GM12873 (cell line): Measurements from ENCODE around the gene IFT22.

Experiments
- CTCF ChIP-seq: IDR thresholded peaks from 2 replicates; pipeline ENCODE4 v1.5.1; 2012; ENCODE audit warnings: low read depth, mild to moderate bottlenecking, moderate library complexity, low read length, control low read depth; ENCODE audit not compliant: insufficient read depth; ENCODE audit errors: missing control alignments

The IFT22 gene

DNA sequence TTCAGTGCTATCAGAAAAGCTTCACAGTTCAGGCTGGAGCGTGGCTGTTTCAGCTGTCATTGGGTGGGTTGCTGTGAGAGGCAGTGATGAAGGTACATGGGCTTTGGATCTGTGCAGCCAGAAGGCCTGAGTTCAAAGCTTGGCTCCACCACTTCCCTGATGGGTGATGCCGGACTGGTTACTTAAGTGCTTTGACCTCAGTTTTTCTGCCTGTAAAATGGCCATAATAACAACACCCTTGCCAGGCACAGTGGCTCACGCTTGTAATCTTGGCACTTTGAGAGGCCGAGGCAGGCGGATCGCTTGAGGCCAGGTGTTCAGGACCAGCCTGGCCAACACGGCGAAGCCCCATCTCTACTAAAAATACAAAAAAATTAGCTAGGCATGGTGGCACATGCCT lies 10.4 kb upstream of the IFT22 start:
- TF ChIP-seq CTCF = no peak

DNA sequence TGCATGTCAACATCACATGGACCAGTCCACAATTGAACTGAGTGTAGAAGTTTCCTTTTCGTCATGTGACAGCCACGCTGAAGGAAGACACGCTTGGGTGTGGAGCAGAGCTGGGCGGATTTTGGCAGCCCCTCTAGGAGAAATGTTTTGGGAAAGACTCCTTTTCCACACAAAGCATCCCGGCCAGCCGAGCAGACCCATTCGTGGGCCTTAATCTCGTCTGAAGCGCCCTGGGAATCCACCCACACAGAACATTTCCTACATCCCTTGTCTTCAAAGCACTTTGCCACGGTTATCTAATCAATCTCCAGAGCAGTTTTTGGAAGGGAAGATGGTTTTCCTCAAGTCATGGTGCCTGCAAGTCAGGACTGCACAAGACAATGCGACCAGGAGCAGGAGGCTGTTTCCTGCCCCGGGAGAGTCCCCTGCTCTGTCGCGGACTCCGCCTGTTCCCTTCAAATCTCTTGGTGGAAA lies 8.4 kb upstream of the IFT22 start:
- no peak for TF ChIP-seq CTCF

GRCh38 chr7:101328159-101328558 lies 6.5 kb upstream of the IFT22 start:
- no peak for TF ChIP-seq CTCF

DNA sequence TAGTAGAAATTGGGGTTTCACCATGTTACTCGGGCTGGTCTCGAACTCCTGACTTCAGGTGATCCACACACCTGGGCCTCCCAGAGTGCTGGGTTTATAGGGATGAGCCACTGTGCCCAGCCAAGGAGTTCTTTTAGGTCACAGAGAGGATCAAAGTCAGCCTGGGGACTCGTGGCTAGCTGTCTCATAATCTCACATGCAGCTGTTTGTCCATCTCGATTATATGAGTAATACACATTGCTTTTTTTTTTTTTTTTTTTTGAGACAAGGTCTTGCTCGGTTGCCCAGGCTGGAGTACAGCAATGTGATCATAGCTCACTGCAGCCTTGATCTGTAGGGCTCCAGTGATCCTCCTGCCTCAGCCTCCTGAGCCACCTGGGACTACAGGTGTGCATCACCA lies 2.2 kb downstream of the IFT22 start:
- no peak for TF ChIP-seq CTCF

DNA sequence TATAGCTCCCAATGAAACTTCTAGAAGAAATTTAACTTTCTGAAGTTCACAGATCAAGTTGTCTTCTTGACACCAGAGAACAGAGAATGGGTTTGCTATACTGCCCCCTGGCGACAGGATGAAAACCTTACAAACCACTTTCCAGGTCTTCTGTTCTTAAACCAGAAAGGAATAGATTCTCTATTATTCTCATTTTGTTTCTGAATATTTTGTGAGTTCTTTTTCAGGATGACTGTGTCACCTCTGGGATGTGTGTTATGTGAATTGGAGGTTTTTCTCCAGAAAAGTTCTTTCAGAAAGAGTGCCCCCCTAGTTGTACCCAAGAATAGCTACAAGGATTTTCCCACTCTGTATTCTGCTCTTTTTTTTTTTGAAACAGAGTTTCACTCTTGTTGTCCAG lies 6.3 kb downstream of the IFT22 start:
- TF ChIP-seq CTCF = peak; percentile 76

GRCh38 chr7:101308245-101309085 lies 13.1 kb downstream of the IFT22 start:
- no peak for TF ChIP-seq CTCF

DNA sequence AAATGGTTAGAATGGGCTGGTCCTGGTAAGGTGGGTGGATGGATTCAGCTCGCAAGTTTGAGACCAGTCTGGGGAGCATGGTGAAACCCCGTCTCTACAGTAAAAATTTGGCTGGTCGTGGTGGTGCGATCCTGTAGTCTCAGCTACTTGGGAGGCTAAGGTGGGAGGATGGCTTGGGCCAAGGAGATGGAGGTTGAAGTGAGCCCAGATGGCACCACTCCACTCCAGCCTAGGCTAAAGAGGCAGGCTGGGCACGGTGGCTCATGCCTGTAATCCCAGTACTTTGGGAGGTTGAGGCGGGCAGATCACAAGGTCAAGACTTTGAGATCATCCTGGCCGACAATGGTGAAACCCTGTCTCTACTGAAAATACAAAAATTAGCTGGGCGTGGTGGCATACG lies 15.3 kb downstream of the IFT22 start:
- TF ChIP-seq CTCF = no peak
